ENCODE results near the gene DMD.

GRCh38 chrX:33065415-33065814 is 145.9 kb downstream of the DMD start:
- TF ChIP-seq CTCF (IDR thresholded peaks at IDR 0.05; ENCODE audit: poor library complexity, severe bottlenecking) (no peak), RAD21 (conservative IDR thresholded peaks at IDR 0.05) (no peak), EZH2 (IDR thresholded peaks at IDR 0.05; ENCODE audit: borderline replicate concordance, insufficient read depth, low read length, poor library complexity, severe bottlenecking) (no peak), TAF1 (IDR thresholded peaks at IDR 0.05; ENCODE audit: low read depth) (no peak), MXI1 (conservative IDR thresholded peaks at IDR 0.05; ENCODE audit: poor library complexity, severe bottlenecking) (no peak)
